ENCODE data around the gene PTPRN2.

DNA sequence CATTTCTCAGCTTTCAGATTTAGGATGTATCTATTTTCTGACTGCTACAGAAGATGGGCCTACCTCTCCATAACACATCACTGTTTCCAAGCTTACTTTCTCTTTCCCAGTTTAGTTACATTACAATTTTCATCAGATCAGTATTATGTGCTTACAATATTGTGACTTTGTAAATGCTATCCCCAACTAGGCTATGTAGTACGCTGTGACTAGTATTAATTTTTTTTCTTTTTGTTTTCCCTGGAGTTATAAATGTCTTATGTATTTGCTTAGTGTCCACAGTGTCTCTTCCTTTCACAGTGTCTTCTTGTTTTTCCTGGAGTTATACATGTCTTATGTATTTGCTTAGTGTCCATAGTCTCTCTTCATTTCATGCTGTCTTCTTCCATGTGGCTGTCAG is 188.9 kb downstream of the PTPRN2 start:
- TF ChIP-seq, protein P1, sequence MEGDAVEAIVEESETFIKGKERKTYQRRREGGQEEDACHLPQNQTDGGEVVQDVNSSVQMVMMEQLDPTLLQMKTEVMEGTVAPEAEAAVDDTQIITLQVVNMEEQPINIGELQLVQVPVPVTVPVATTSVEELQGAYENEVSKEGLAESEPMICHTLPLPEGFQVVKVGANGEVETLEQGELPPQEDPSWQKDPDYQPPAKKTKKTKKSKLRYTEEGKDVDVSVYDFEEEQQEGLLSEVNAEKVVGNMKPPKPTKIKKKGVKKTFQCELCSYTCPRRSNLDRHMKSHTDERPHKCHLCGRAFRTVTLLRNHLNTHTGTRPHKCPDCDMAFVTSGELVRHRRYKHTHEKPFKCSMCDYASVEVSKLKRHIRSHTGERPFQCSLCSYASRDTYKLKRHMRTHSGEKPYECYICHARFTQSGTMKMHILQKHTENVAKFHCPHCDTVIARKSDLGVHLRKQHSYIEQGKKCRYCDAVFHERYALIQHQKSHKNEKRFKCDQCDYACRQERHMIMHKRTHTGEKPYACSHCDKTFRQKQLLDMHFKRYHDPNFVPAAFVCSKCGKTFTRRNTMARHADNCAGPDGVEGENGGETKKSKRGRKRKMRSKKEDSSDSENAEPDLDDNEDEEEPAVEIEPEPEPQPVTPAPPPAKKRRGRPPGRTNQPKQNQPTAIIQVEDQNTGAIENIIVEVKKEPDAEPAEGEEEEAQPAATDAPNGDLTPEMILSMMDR (IDR thresholded peaks at IDR 0.05; ENCODE audit: low read depth, low read length), result no peak
- no peak for TF ChIP-seq POLR2A (IDR thresholded peaks at IDR 0.05; ENCODE audit: extremely low read depth, insufficient read length)
- TF ChIP-seq, protein P2, sequence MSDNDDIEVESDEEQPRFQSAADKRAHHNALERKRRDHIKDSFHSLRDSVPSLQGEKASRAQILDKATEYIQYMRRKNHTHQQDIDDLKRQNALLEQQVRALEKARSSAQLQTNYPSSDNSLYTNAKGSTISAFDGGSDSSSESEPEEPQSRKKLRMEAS (IDR thresholded peaks at IDR 0.05; ENCODE audit: low read depth, low read length), result no peak
